Upper lobe of right lung (tissue), 1 donor: Measurements from ENCODE around the gene EDIL3. TPM values are rescaled to one million over a fixed set of nuclear protein-coding genes. Genes with fewer than 3 reads are reported as not detected.
A peak's percentile ranks its signal among the peaks of the same experiment; 100 is the strongest.

Source experiments
- ATAC-seq: fragments of 200-7000 bp; cut with Tn5 transposase; one replicate; pipeline ENCODE4 v1.9.1; 2020; ENCODE audit warnings: mild to moderate bottlenecking, moderate library complexity
- DNase-seq: peaks from one replicate; pipeline ENCODE4 v3.0.0-alpha.2; 2020
- H3K27ac ChIP-seq: fragments of 200-600 bp; one replicate; pipeline ENCODE4 v1.8.0; 2022
- H3K27me3 ChIP-seq: fragments of 200-600 bp; one replicate; pipeline ENCODE4 v1.8.0; 2022; ENCODE audit warnings: mild to moderate bottlenecking
- H3K36me3 ChIP-seq: fragments of 200-600 bp; one replicate; pipeline ENCODE4 v1.8.0; 2022
- H3K4me1 ChIP-seq: fragments of 200-600 bp; one replicate; pipeline ENCODE4 v1.8.0; 2022
- H3K4me3 ChIP-seq: fragments of 200-600 bp; one replicate; pipeline ENCODE4 v1.8.0; 2022; ENCODE audit warnings: mild to moderate bottlenecking
- H3K9me3 ChIP-seq: fragments of 200-600 bp; one replicate; pipeline ENCODE4 v1.8.0; 2022
- CTCF ChIP-seq: fragments of 200-600 bp; IDR thresholded peaks from one replicate; pipeline ENCODE4 v1.8.0; 2022; ENCODE audit warnings: antibody characterized with exemption
- intact Hi-C: fragments of 100-400 bp; cut with DNase I; formaldehyde crosslinking; loops from one replicate; pipeline ENCODE4 v1.11.0; 2022
- total RNA-seq: library from RNA; stranded (reverse); fragmentation: NEBNext Ultra II Directional; extraction: Animal tissue kit (Norgen Biotek cat#: 25700); gene quantifications from one replicate; pipeline ENCODE4 v1.2.1, GENCODE V29; 2021
- donor health status: DM: no; HTN: yes; CAD: no; lungs with severe emphysema.

The EDIL3 gene
- total RNA-seq, 1 donor from 2014 or later: 42.4 TPM

DNA sequence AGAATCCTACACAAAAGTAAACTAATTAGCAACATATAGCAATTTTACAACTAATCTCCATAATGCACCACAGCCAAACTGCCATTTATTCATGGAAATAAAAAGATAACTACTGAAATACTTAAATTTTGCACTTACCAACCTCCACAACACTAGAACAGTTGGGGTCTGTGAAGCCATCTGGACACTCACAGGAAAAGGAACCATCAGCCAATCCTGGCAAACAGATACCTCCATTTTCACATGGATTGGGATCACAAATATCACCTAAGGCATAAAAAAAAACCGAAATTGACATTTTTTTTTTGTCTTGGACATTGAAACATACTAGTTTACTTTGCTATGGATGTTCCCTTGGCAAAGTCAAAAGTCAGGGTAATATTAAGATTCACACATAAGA, 130.7 kb downstream of the EDIL3 start:
- TF ChIP-seq CTCF: no peak
- DNase-seq (no peak), ATAC-seq (no peak)
- Histone ChIP-seq H3K36me3 (no peaks in the 10 kb centered on the region), H3K4me1 (no peaks in the 10 kb centered on the region), H3K9me3 (no peaks in the 10 kb centered on the region), H3K4me3 (no peak overlapping the region), H3K27ac (no peak overlapping the region), H3K27me3 (no peaks in the 10 kb centered on the region)
- intact Hi-C loops: no loop called here

GRCh38 chr5:84251503-84251902, 133.2 kb downstream of the EDIL3 start:
- no peaks in the 10 kb centered on the region for H3K27me3 ChIP-seq
- no peak for TF ChIP-seq CTCF
- no peaks in the 10 kb centered on the region for H3K36me3 ChIP-seq
- intact Hi-C loops: no loop called here
- H3K9me3 ChIP-seq: no peaks in the 10 kb centered on the region
- no peak for ATAC-seq
- no peaks in the 10 kb centered on the region for H3K4me1 ChIP-seq
- DNase-seq: no peak
- H3K27ac ChIP-seq: no peak overlapping the region
- H3K4me3 ChIP-seq: no peak overlapping the region

DNA sequence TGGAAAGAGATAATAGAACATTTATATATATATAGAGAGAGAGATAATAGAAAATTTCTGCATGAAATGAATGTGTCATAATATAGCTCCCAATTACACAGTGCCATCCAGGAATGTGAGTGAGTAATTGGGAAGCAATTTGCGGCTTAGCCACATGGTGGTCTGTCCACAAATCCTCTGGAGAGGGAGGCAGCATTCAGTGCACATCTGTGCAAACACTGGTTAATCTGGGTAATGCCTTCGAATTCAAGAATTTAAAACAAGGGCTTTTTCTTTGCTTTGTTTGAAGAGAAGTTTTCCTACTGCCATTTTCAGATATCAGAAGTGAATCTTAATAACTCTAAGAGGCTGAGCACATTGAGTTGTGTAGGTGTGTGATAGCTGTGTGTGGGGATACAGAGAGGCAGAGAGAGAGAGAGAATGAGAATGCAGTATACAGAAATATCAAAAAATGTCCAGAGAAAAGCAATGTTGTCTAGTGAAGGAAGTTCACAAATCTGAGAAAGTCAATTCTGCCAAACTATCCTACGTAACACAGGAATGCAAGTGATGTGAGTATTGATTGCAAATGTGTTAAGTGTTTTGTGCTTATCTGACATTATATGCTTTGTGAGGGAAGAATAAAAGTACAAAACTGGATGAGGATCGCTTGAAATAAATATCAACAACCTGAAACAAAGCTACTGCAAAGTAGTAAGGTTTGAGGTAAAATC, 134.6 kb downstream of the EDIL3 start:
- no peaks in the 10 kb centered on the region for H3K36me3 ChIP-seq
- H3K9me3 ChIP-seq: no peaks in the 10 kb centered on the region
- no peaks in the 10 kb centered on the region for H3K4me1 ChIP-seq
- no peak for ATAC-seq
- no peak for DNase-seq
- no peak overlapping the region for H3K27ac ChIP-seq
- intact Hi-C loops: no loop called here
- no peaks in the 10 kb centered on the region for H3K27me3 ChIP-seq
- no peak overlapping the region for H3K4me3 ChIP-seq
- no peak for TF ChIP-seq CTCF

DNA sequence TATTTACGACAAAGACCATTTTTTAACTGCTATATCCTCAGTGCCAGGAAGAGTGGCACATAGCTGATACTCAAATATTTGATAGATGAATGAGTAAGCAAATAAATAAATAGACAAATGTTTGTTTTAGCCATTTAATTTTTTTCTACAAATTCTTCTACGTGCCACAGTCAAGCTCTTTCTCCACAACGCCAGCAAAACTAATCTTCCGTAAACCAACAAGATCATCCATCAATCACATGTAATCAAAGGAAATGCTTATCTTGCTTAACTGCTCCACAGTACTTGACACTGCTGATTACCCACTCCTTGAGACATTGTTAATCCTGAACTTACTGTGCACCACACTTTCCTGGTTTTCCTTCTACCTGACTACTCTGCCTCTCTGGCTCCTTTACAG, 136.7 kb downstream of the EDIL3 start:
- DNase-seq: no peak
- intact Hi-C loops: no loop called here

DNA sequence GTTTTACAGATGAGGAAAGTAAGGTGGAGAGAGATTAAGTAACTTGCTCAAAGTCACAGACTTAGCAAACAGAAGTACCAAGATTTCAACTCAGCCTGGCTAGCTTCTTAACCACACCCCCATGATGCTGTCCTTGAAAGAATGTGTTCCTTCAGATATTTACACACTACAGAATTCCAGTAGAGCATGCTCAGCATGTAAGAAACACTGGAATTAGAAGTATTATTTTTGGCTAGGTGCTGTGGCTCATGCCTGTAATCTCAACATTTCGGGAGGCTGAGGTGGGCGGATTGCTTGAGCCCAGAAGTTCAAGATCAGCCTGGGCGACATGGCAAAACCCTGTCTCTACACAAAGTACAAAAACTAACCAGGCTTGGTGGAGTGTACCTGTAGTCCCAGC, 142.4 kb downstream of the EDIL3 start:
- H3K4me3 ChIP-seq: no peak overlapping the region
- no peaks in the 10 kb centered on the region for H3K36me3 ChIP-seq
- intact Hi-C loops: no loop called here
- no peak overlapping the region for H3K27ac ChIP-seq
- no peaks in the 10 kb centered on the region for H3K9me3 ChIP-seq
- DNase-seq: no peak
- TF ChIP-seq CTCF: no peak
- H3K4me1 ChIP-seq: no peaks in the 10 kb centered on the region
- H3K27me3 ChIP-seq: no peaks in the 10 kb centered on the region
- peak; percentile 72 for ATAC-seq

More for the DNA sequence above, 136.7 kb downstream of the EDIL3 start:
- no peaks in the 10 kb centered on the region for H3K4me1 ChIP-seq
- no peak overlapping the region for H3K27ac ChIP-seq
- H3K4me3 ChIP-seq: no peak overlapping the region
- ATAC-seq: no peak
- no peaks in the 10 kb centered on the region for H3K36me3 ChIP-seq
- TF ChIP-seq CTCF: no peak
- H3K27me3 ChIP-seq: no peaks in the 10 kb centered on the region
- no peaks in the 10 kb centered on the region for H3K9me3 ChIP-seq

DNA sequence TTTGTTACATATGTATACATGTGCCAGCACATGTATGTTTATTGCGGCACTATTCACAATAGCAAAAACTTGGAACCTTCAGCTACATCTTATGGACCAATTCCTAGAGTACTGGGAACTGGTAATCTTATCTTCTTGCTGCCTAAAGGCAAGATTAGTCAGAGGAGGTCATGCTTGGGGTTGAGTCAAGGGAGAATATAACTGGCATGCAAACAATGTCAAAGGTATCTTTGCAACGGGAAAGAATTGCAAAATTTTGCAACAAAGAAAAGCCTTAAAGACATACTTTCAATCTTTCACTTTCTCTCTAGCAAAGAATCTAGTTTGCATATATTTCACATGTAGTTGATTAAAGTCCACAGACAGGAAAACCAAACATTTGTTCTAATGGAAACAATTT, 145.2 kb downstream of the EDIL3 start:
- Histone ChIP-seq H3K4me3 (no peak overlapping the region), H3K27me3 (no peaks in the 10 kb centered on the region), H3K9me3 (no peaks in the 10 kb centered on the region), H3K4me1 (no peaks in the 10 kb centered on the region), H3K27ac (no peak overlapping the region), H3K36me3 (no peaks in the 10 kb centered on the region)
- TF ChIP-seq CTCF: no peak
- no peak for DNase-seq
- ATAC-seq: no peak
- intact Hi-C loops: no loop called here
